Right lobe of liver (tissue), 4 donors: ENCODE results near the gene RASL12.

ENCODE experiments used
- CTCF ChIP-seq, 4 donors: fragments of 200-600 bp in 3 of 4; fragments of 450-650 bp in 1 of 4; IDR thresholded peaks; one replicate each; pipeline versions ENCODE4 v1.5.1 to v1.8.0; 2016 to 2022; ENCODE audit warnings: antibody characterized with exemption in 4 of 4, mild to moderate bottlenecking in 2 of 4
- POLR2A ChIP-seq: fragments of 450-650 bp; IDR thresholded peaks from one replicate; pipeline ENCODE4 v1.6.1; 2017; ENCODE audit warnings: antibody characterized with exemption, mild to moderate bottlenecking
- donor health status: DM: no; HTN: no; CAD: no.
- donor health status: DM: no; HTN: no; CAD: no.
- donor health status: DM: no; HTN: yes; CAD: no.

- TF ChIP-seq POLR2A, result no peak
- TF ChIP-seq CTCF (IDR thresholded peaks at IDR 0.05), result no peak
Observed at GRCh38 chr15:65028338-65028737, 39.5 kb downstream of the RASL12 start.
